OCI-LY7 (cell line): ENCODE results near the gene FLAD1.

Experiments
- EZH2phosphoT487 ChIP-seq: fragments of 200-600 bp; sonication (generic); IDR thresholded peaks from 2 replicates; pipeline ENCODE4 v1.6.1; 2018; ENCODE audit warnings: low read depth, borderline replicate concordance, mild to moderate bottlenecking, mixed run types, antibody characterized with exemption, low read length, moderate library complexity, mixed read lengths
- TF ChIP-seq, protein P1 (sequence below): fragments of 200-600 bp; sonication (generic); conservative IDR thresholded peaks from 2 replicates; pipeline ENCODE4 v1.5.1; 2014; ENCODE audit warnings: mild to moderate bottlenecking, antibody characterized with exemption, low read length, moderate library complexity, mixed read lengths

DNA sequence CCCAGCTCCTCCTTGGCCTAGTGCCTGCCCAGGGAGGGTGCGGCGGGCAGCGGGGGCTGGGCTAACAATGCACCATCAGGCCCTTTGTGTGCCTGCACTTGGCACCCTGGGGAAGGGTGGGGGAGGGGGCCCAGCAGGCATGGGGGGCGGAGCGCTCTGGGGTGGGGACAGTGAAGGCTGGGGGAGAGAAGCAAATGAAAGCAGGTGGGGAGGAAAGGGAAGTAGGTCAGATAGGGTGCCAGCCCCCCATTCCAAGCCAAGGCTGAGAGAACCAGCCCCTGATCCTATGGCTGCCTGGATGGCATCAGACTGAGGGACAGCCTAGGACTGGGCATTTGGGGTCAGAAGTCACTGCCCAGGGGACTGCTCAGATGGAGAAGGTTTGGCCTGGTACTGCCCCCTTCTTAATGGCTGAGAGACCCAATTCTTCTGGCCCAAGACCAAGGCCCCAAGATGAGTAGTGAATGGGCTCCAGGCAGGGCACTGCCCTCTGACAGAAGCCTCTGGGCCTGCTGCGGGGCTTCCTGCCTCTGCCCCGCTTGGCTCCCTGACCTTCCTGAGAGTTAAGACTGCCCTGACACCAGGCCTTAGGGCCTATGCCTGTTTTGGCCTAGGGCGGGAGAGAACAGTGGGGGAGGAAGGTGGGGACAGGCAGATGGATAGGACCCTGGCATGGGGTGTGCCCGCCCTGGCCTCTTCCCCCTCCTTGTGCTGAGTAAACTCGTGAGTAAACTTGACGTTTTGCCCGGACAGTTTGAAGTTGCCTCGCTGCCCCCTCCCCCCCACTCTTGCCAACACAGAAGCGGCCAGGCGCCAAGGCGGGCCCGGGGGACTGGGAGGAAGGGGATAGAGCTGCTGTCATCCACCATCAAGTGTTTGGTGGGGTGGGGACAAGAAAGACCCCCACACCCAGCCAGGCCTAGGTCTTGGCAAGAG lies 22.2 kb downstream of the FLAD1 start:
- TF ChIP-seq, protein P1, sequence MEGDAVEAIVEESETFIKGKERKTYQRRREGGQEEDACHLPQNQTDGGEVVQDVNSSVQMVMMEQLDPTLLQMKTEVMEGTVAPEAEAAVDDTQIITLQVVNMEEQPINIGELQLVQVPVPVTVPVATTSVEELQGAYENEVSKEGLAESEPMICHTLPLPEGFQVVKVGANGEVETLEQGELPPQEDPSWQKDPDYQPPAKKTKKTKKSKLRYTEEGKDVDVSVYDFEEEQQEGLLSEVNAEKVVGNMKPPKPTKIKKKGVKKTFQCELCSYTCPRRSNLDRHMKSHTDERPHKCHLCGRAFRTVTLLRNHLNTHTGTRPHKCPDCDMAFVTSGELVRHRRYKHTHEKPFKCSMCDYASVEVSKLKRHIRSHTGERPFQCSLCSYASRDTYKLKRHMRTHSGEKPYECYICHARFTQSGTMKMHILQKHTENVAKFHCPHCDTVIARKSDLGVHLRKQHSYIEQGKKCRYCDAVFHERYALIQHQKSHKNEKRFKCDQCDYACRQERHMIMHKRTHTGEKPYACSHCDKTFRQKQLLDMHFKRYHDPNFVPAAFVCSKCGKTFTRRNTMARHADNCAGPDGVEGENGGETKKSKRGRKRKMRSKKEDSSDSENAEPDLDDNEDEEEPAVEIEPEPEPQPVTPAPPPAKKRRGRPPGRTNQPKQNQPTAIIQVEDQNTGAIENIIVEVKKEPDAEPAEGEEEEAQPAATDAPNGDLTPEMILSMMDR, result no peak
- no peak for TF ChIP-seq EZH2phosphoT487
